GM21786 (cell line): ENCODE data around the gene FREM2.

ENCODE experiments used
- ATAC-seq: cut with Tn5 transposase; IDR thresholded peaks from one replicate; pipeline ENCODE4 v1.9.1; 2021; ENCODE audit not compliant: unreplicated experiment

FREM2 gene

GRCh38 chr13:38686577-38687245 is at the start of gene FREM2:
TSS of gene FREM2 (plus strand) at chr13:38687077. CDS start at chr13:38687345, 268 bp downstream.
- ATAC-seq: no peak

DNA sequence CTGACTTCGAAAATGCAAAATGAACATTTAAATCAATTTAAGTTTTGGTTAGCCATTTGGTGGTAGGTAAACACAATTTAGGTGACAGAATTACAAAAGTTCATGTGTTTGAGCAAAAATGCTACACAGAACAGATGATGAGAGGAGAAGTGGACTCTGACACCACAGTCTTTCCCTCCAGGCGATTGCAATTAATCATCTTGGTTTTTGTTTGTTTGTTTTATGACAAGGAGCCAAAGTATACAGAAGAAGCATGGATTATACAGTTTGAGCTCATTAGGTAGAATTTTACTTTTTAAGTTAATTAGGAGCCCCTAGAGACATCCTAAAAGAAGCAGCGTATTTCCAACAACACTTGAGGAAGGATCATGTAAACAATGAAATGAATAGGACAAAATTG is 49.3 kb upstream of the FREM2 start:
- no peak for ATAC-seq

- no peak for ATAC-seq
Observed at GRCh38 chr13:38641164-38641948, 45.5 kb upstream of the FREM2 start.

GRCh38 chr13:38647312-38647711 is 39.6 kb upstream of the FREM2 start:
- ATAC-seq: no peak

- ATAC-seq: no peak
Observed at GRCh38 chr13:38648912-38649311, 38.0 kb upstream of the FREM2 start.

DNA sequence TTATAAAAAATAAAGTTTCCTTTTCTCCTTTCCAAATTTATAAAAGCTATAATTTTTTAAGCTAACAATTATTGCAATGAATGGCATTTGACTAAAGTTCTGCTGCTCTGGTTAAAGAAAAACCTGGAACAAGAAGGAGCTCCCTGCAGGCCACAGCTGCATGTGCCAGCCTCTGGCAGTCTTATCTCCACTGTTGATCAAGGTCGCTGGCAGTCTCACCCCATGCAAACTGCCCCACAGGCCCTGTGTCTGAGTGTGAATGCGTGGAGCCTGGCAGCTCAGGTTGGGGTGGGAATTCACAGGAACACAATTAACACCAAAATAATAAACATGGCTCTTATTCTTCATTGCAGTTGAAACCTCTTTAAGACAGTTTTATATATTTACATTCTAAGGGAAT is 30.2 kb upstream of the FREM2 start:
- no peak for ATAC-seq

GRCh38 chr13:38657191-38657590 is 29.7 kb upstream of the FREM2 start:
- ATAC-seq: no peak

DNA sequence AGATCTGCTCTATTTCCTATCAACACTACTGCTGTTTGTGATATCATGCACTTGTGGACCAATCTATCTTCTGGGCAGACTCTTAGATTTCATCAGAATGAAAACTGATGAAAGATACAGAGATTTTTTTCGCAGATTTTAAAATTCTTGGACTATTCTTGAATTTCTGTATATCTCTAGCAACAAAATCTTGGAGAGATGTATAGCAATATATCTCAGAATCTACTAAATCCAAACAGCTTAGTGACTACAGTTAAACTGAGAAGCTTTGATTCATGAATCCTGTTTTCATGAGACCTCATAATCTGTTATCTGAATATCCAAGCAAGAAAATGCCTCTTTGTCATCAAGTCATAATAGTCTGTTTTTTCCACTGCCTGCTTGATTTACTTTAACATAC is 28.0 kb upstream of the FREM2 start:
- ATAC-seq: no peak

GRCh38 chr13:38661010-38661675 is 25.7 kb upstream of the FREM2 start:
- no peak for ATAC-seq

GRCh38 chr13:38662362-38662761 is 24.5 kb upstream of the FREM2 start:
- no peak for ATAC-seq

DNA sequence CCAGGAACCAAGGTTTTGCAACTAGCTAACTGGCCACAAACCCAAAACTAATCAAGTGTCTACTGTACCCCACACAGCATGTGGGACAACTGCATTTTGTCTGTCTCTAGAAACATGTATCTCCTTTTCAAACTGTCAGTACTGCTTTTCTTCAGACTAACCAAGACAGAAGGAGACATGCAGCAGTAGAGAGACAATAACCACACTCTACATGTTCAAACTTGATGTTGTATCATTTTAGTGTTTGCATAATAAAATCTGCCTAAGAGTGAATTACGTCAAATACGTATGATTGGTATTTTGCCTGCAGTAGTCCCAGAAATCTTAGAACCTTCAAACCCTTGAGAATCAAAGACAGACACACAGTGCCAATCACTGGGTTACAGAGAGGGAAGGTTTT is 22.0 kb upstream of the FREM2 start:
- ATAC-seq: no peak

DNA sequence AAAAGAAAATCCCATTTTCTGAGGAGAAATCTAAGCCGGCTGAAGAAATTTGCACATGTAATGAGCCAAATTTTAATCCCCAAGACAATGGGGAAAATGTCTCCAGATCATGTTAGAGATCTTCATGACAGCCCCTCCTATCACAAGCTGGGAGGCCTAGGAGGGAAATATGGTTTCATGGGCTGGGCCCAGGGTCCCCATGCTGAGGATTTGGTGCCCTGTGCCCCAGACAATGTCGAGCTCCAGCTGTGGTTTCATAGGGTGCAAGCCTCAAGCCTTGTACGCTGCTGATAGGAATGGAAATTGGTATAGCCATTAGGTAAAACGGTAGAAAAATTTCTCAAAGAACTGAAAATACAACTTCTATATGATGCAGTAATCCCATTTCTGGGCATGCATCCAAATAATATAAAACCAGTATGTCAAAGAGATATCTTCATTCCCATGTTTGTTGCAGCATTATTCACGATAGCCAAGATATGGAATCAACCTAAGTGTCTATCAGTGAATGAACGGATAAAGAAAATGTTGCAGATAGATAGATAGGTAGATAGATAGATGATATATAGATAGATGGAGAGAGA is 19.3 kb upstream of the FREM2 start:
- no peak for ATAC-seq

DNA sequence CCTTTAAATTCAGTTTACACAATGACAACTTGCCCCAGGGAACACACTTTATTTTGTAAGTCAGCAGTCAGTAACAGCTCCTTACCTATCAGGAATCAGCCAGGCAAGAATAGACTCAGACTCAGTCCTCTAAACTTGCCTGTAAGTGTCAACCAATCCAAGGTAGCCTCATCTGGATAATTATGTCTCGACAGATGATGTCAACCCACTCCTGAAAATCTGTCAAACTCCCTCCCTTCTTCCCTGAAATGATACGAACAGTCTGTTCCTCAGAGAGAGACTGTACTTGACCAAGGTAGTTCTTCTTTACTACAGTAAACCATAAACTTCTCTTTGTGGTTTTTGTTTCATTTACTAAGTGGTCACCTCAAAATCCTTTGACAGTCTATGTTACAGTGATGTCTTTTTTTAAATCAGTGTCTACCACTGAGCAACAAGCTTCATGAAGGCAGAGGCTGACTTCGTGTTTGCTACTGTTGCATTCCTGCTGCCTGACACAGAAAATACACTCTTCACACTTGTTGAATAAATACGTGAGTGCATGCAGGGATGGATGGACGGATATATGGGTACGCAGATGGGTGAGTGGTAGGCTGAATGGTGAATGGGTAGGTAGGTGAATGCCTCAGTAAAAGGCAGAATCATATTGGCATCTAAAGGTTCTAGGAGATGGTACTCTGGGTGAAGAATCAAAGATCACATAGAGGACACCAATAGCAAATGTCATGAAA is 17.5 kb upstream of the FREM2 start:
- no peak for ATAC-seq

- no peak for ATAC-seq
Observed at GRCh38 chr13:38670627-38671026, 16.2 kb upstream of the FREM2 start.

DNA sequence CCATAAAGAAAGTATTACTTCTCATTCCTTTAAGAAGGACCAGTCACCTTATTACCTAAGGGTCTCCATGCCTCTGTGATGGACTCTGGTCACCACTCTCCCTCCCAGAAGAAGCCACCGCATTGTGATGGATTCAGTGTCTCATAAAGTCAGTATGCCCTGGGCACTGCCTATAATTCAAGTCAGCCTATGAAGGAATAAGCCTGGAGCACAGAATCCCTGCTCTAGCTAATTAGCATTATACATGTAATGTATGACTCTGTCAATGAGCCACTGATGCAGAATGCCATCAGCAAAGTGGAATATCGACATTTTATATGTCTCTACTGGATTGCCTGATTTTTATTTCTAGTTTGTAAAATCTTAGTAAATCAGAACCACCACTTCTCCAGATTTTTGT is 14.9 kb upstream of the FREM2 start:
- ATAC-seq: no peak

GRCh38 chr13:38674208-38674607 is 12.7 kb upstream of the FREM2 start:
- no peak for ATAC-seq

GRCh38 chr13:38680912-38681311 is 6.0 kb upstream of the FREM2 start:
- no peak for ATAC-seq

DNA sequence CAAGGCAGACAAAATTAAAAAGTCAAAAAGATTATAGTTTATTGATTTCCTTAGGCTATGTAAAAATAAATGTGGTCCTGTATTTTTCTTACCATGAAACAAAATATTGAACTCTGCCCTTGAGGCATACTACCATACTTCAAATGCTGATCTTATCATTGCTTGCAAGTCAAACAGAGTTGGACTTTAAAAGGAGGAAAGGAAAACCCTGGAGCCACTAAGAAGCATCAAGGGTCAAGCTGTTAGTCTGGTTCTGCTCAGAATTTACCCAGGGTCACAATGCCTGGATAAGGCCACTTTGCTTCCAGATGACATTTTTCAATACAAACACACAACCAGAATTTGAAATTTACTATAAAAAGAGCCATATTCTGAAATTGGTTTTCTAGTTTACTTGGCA is 2.2 kb upstream of the FREM2 start:
- ATAC-seq: no peak

DNA sequence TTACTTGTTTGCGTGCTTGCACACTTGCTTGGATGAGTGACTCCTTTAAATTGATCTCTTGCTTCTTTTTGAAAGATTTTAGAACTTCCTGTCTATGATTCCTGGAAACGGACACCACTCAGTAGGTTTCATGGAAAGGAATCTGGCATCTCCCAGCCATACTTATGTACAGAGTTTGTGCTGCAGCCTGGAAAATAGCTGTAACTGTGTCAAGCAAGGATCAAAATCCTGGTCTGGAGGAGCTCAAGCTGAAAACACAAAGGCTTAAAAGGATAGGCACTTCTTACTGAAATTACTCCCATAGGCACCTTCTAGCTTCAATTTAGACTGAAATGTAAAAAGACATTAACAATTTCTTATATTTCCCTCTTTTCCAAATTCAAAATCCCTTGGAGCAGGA is 1.4 kb upstream of the FREM2 start:
- no peak for ATAC-seq

- no peak for ATAC-seq
Observed at GRCh38 chr13:38685974-38686576, 802 bp upstream of the FREM2 start.
